IMR-90 (cell line): ENCODE data around the gene SLC38A11. TPM values are rescaled to one million over a fixed set of nuclear protein-coding genes. Genes with fewer than 3 reads are reported as not detected.

Experiments
- ATAC-seq: fragments of 200-7000 bp; cut with Tn5 transposase; 2 replicates; pipeline ENCODE4 v1.9.1; 2020; ENCODE audit warnings: low read depth, mild to moderate bottlenecking, moderate library complexity
- BruUV-seq: library from RNA; stranded (reverse); fragments of 400-500 nt; replicated peaks from 2 replicates; lab custom pipeline; 2021; lab: Mats Ljungman, UMichigan
- CTCF ChIA-PET: fragments of 300-600 bp; formaldehyde crosslinking; extraction: SDS; loops from one replicate; lab custom pipeline; 2021; ENCODE audit warnings: antibody characterized with exemption; lab: Yijun Ruan, JAX
- POLR2A ChIA-PET: fragments of 300-600 bp; sonication (Branson Sonifier 250); formaldehyde crosslinking; loops from one replicate; lab custom pipeline; 2022; ENCODE audit warnings: antibody characterized with exemption; ENCODE audit not compliant: unreplicated experiment; lab: Charles Lee
- DNase-seq: peaks from one replicate; pipeline ENCODE4 v3.0.0; 2013
- H2AFZ ChIP-seq: replicated peaks from 2 replicates; pipeline ENCODE3; 2013; ENCODE audit warnings: low read length, mild to moderate bottlenecking; ENCODE audit not compliant: poor library complexity
- H2AK5ac ChIP-seq: 2 replicates; pipeline ENCODE4 v1.6.1; 2013; ENCODE audit warnings: low read depth, low read length, inconsistent platforms
- H2AK9ac ChIP-seq: replicated peaks from 2 replicates; pipeline ENCODE3; 2013; ENCODE audit warnings: mild to moderate bottlenecking, low read depth, low read length, moderate library complexity; ENCODE audit not compliant: poor library complexity
- H2BK120ac ChIP-seq: 2 replicates; pipeline ENCODE4 v1.6.1; 2013; ENCODE audit warnings: low read depth, low read length, inconsistent platforms
- H2BK15ac ChIP-seq: 3 replicates; pipeline ENCODE4 v1.6.1; 2013; ENCODE audit warnings: low read depth, low read length, inconsistent platforms
- H2BK20ac ChIP-seq: 2 replicates; pipeline ENCODE4 v1.6.1; 2013; ENCODE audit warnings: low read depth, mild to moderate bottlenecking, inconsistent platforms, low read length, moderate library complexity
- H2BK5ac ChIP-seq: 2 replicates; pipeline ENCODE4 v1.6.1; 2013; ENCODE audit warnings: mild to moderate bottlenecking, low read depth, low read length, inconsistent platforms; ENCODE audit not compliant: poor library complexity, severe bottlenecking
- H3K14ac ChIP-seq: replicated peaks from 2 replicates; pipeline ENCODE4 v1.6.1; 2013; ENCODE audit warnings: low read depth, low read length, inconsistent platforms
- H3K18ac ChIP-seq: 2 replicates; pipeline ENCODE4 v1.6.1; 2013; ENCODE audit warnings: low read depth, low read length, control low read depth
- H3K23ac ChIP-seq: 2 replicates; pipeline ENCODE4 v1.6.1; 2013; ENCODE audit warnings: low read depth, low read length, inconsistent platforms
- H3K27ac ChIP-seq: 2 replicates; pipeline ENCODE4 v1.5.1; 2013; ENCODE audit warnings: mild to moderate bottlenecking, control low read depth, low read length; ENCODE audit not compliant: insufficient read depth
- H3K27me3 ChIP-seq: 2 replicates; pipeline ENCODE4 v1.6.1; 2013; ENCODE audit warnings: low read length; ENCODE audit not compliant: control insufficient read depth, insufficient read depth
- H3K36me3 ChIP-seq: 2 replicates; pipeline ENCODE4 v1.6.1; 2013; ENCODE audit warnings: low read length, mixed read lengths; ENCODE audit not compliant: control insufficient read depth, insufficient read depth
- H3K4ac ChIP-seq: 2 replicates; pipeline ENCODE4 v1.6.1; 2013; ENCODE audit warnings: low read depth, low read length, inconsistent platforms
- H3K4me1 ChIP-seq: 2 replicates; pipeline ENCODE4 v1.6.1; 2013; ENCODE audit warnings: low read length, mixed read lengths; ENCODE audit not compliant: control insufficient read depth, insufficient read depth
- H3K4me2 ChIP-seq: 2 replicates; pipeline ENCODE4 v1.6.1; 2013; ENCODE audit warnings: low read depth, mild to moderate bottlenecking, control low read depth, low read length, moderate library complexity
- H3K4me3 ChIP-seq: 2 replicates; pipeline ENCODE4 v1.5.1; 2013; ENCODE audit warnings: low read depth, mild to moderate bottlenecking, control low read depth, low read length, moderate library complexity; ENCODE audit not compliant: insufficient read depth
- H3K56ac ChIP-seq: 2 replicates; pipeline ENCODE4 v1.6.1; 2013; ENCODE audit warnings: low read length, inconsistent platforms; ENCODE audit not compliant: insufficient read depth; ENCODE audit errors: extremely low read depth
- H3K79me1 ChIP-seq, 2 experiments: 2 replicates each; pipeline ENCODE4 v1.6.1; 2013; ENCODE audit warnings: low read length in 2 of 2, inconsistent platforms in 1 of 2, low read depth in 1 of 2
- H3K9ac ChIP-seq: 2 replicates; pipeline ENCODE4 v1.6.1; 2013; ENCODE audit warnings: low read depth, low read length, control low read depth
- H3K9me1 ChIP-seq: 2 replicates; pipeline ENCODE4 v1.6.1; 2013; ENCODE audit warnings: low read length, inconsistent platforms; ENCODE audit not compliant: insufficient read depth
- H3K9me3 ChIP-seq: 2 replicates; pipeline ENCODE4 v1.6.1; 2013; ENCODE audit warnings: low read length; ENCODE audit not compliant: control insufficient read depth, insufficient read depth
- H4K20me1 ChIP-seq: 2 replicates; pipeline ENCODE4 v1.6.1; 2013; ENCODE audit warnings: low read length, inconsistent platforms; ENCODE audit not compliant: insufficient read depth
- H4K5ac ChIP-seq: 2 replicates; pipeline ENCODE4 v1.6.1; 2013; ENCODE audit warnings: mild to moderate bottlenecking, low read depth, low read length, control low read depth
- H4K8ac ChIP-seq, 2 experiments: 2 replicates each; pipeline ENCODE4 v1.6.1; 2013; ENCODE audit warnings: low read depth in 2 of 2, low read length in 2 of 2, control low read depth in 1 of 2, inconsistent platforms in 1 of 2
- H4K91ac ChIP-seq: 2 replicates; pipeline ENCODE4 v1.6.1; 2013; ENCODE audit warnings: low read depth, low read length, inconsistent platforms; ENCODE audit not compliant: insufficient read depth
- ELK1 ChIP-seq: fragments of 150-350 bp; IDR thresholded peaks from 2 replicates; pipeline ENCODE4 v1.6.1; 2016; ENCODE audit warnings: low read depth, mild to moderate bottlenecking, low read length, moderate library complexity, borderline replicate concordance
- FOS ChIP-seq: fragments of 150-350 bp; IDR thresholded peaks from 2 replicates; pipeline ENCODE4 v1.6.1; 2016; ENCODE audit warnings: low read depth, low read length
- MXI1 ChIP-seq: IDR thresholded peaks from 2 replicates; pipeline ENCODE4 v1.6.1; 2012; ENCODE audit warnings: low read depth, mild to moderate bottlenecking, low read length, moderate library complexity, borderline replicate concordance
- POLR2A ChIP-seq: IDR thresholded peaks from 2 replicates; pipeline ENCODE4 v1.6.1; 2012; ENCODE audit warnings: mild to moderate bottlenecking, low read depth, low read length
- RAD21 ChIP-seq: IDR thresholded peaks from 2 replicates; pipeline ENCODE4 v1.6.1; 2012; ENCODE audit warnings: low read length, improper control_type of control experiment
- RCOR1 ChIP-seq: IDR thresholded peaks from 2 replicates; pipeline ENCODE4 v1.6.1; 2012; ENCODE audit warnings: mild to moderate bottlenecking, low read length, improper control_type of control experiment; ENCODE audit not compliant: insufficient replicate concordance
- RFX5 ChIP-seq: IDR thresholded peaks from 2 replicates; pipeline ENCODE4 v1.8.0; 2012; ENCODE audit warnings: low read depth, mild to moderate bottlenecking, low read length, moderate library complexity
- USF2 ChIP-seq: fragments of 150-350 bp; IDR thresholded peaks from 2 replicates; pipeline ENCODE4 v1.6.1; 2017; ENCODE audit warnings: mild to moderate bottlenecking, antibody characterized with exemption, low read length, low read depth
- WGBS, 2 experiments: methylation state at CpG; one replicate each; pipeline versions ENCODE4 v1.1.5 to v1.1.7; 2013; ENCODE audit warnings: missing lambda C conversion rate in 2 of 2; ENCODE audit not compliant: insufficient read length in 1 of 2; ENCODE audit errors: extremely low coverage in 2 of 2; 5-methylcytosine and 5-hydroxymethylcytosine counted together
- dilution Hi-C: fragments of 300-500 bp; cut with HindIII; formaldehyde crosslinking; loops from one replicate; pipeline ENCODE4 v1.14.3; 2018; ENCODE audit warnings: low sequenced_read_pairs; ENCODE audit not compliant: unreplicated experiment
- in situ Hi-C: fragments of 300-500 bp; cut with MboI; formaldehyde crosslinking; loops from 3 replicates; pipeline ENCODE4 v1.14.3; 2019; ENCODE audit warnings: low sequenced_read_pairs, inconsistent platforms, mixed read lengths
- intact Hi-C: fragments of 100-400 bp; cut with micrococcal nuclease; formaldehyde crosslinking; loops from 2 replicates; pipeline ENCODE4 v1.10.0; 2022
- polyA plus RNA-seq, 3 experiments: library from polyadenylated mRNA; depleted of rRNA; stranded (reverse); fragments of >200 nt; gene quantifications; 2 replicates each; pipeline ENCODE4 v1.2.3, GENCODE V29; 2012; ENCODE audit warnings: low replicate concordance in 1 of 3
- total RNA-seq: library from RNA; depleted of rRNA; stranded (reverse); fragments of >200 nt; gene quantifications from 2 replicates; pipeline ENCODE4 v1.2.3, GENCODE V29; 2012

Gene SLC38A11
- total and polyA plus RNA-seq, 2 of the 4 experiments (the other 2 are of a cell fraction), result 0.18 to 0.21 TPM

GRCh38 chr2:164974221-164974620, 18.9 kb upstream of the SLC38A11 start:
- CTCF ChIA-PET, result no interaction called here
- no peak overlapping the region for H3K9ac ChIP-seq
- no peaks in the 10 kb centered on the region for H3K36me3 ChIP-seq
- DNase-seq, result no peak
- TF ChIP-seq MXI1 (no peak), RAD21 (no peak), FOS (no peak), ELK1 (no peak), USF2 (no peak), RFX5 (no peak), POLR2A (no peak), RCOR1 (no peak)
- H3K9me3 ChIP-seq, result no peaks in the 10 kb centered on the region
- H2AK9ac ChIP-seq, result no peak overlapping the region
- no peak overlapping the region for H2BK15ac ChIP-seq
- no peak for ATAC-seq
- no peak overlapping the region for H3K4ac ChIP-seq
- POLR2A ChIA-PET, result no interaction called here
- no peak overlapping the region for H2AK5ac ChIP-seq
- no peaks in the 10 kb centered on the region for H4K20me1 ChIP-seq
- H3K79me1 ChIP-seq, result no peaks in the 10 kb centered on the region
- no CpG with 5 or more reads among the region's 1 CpG for WGBS, 2 experiments
- H3K23ac ChIP-seq, result no peak overlapping the region
- no peak overlapping the region for H2BK120ac ChIP-seq
- BruUV-seq, result no TSS peak
- dilution Hi-C loops, result no loop called here
- no peak overlapping the region for H3K27ac ChIP-seq
- H4K8ac ChIP-seq, result no peak overlapping the region
- H2AFZ ChIP-seq, result no peak overlapping the region
- H3K4me1 ChIP-seq, result peaks cover 3% of the 10 kb centered on the region
- no peaks in the 10 kb centered on the region for H3K9me1 ChIP-seq
- H3K4me2 ChIP-seq, result no peak overlapping the region
- intact Hi-C loops, result no loop called here
- H4K91ac ChIP-seq, result no peak overlapping the region
- in situ Hi-C loops, result no loop called here
- no peak overlapping the region for H3K4me3 ChIP-seq
- no peak overlapping the region for H3K56ac ChIP-seq
- H2BK20ac ChIP-seq, result no peak overlapping the region
- H2BK5ac ChIP-seq, result no peak overlapping the region
- no peaks in the 10 kb centered on the region for H3K27me3 ChIP-seq
- H4K5ac ChIP-seq, result no peak overlapping the region
- no peak overlapping the region for H3K14ac ChIP-seq
- no peak overlapping the region for H3K18ac ChIP-seq
